A172 (cell line): ENCODE data around the gene BSDC1. TPM values are rescaled to one million over a fixed set of nuclear protein-coding genes. Genes with fewer than 3 reads are reported as not detected.
A peak's percentile ranks its signal among the peaks of the same experiment; 100 is the strongest.

Experiments used
- DNase-seq: peaks from one replicate; pipeline ENCODE4 v3.0.0-alpha.2; 2015; ENCODE audit warnings: low spot score
- total RNA-seq: library from RNA; depleted of rRNA; stranded (reverse); fragments of >200 nt; shearing (Covaris generic); gene quantifications from 2 replicates; pipeline ENCODE4 v1.2.3, GENCODE V29; 2014

BSDC1 gene
- total RNA-seq, 1 experiment from 2014 or later: 40.6 TPM

GRCh38 chr1:32394890-32395432 lies 720 bp upstream of the BSDC1 start:
- no peak for DNase-seq

DNA sequence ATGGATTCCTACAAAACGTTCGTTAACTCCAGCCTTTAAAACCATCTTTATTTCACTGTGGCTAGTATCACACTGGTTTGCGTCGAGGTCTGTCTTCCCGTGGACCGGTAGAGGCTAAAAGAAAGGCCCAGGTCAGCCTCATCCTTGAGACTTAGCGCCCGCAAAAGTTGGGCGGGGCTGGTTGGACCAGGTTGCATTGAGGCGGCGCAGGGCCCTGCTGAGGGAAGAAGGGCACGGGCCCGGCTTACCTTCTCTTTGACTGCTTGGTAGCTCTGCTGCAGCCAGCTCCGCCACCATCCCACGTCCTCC lies 455 bp downstream of the BSDC1 start:
- DNase-seq: peak; percentile 32

DNA sequence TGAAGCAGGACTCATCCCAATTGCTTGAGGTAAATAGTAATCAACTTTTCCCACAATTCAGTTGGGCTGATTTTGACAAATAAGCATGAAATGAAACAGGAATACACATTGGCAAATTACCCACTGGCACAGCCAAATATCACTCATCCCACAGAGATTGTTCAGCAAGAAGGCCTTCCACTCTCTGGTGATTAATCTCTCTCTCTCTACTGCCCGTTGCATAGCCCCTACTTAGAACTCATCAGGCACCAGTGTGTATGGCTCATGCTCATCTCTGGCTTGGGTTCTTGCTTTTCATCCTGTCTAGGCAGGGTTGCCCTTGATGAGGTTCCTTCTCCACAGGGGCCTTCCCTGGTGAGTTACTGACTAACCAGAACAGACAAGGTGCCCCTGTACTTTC lies 1.1 kb downstream of the BSDC1 start:
- no peak for DNase-seq

DNA sequence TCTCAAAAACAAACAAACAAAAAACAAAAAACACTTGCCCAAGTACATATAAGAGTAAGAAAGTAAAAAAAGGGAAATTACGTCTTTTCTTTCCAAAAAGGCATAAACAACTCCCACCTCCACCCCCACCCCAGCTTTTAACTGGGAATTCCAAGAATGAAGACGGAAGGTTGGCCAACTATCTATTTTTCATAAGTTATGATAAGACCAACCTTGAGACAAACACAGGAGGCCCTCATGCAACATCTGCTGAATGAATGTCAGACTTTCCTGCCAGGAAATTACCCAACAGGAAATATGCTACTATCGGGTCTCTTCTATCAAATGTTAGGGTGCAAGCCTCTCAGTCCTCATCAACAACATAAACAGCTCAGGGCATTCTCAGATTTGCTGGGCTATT lies 1.9 kb downstream of the BSDC1 start:
- no peak for DNase-seq

DNA sequence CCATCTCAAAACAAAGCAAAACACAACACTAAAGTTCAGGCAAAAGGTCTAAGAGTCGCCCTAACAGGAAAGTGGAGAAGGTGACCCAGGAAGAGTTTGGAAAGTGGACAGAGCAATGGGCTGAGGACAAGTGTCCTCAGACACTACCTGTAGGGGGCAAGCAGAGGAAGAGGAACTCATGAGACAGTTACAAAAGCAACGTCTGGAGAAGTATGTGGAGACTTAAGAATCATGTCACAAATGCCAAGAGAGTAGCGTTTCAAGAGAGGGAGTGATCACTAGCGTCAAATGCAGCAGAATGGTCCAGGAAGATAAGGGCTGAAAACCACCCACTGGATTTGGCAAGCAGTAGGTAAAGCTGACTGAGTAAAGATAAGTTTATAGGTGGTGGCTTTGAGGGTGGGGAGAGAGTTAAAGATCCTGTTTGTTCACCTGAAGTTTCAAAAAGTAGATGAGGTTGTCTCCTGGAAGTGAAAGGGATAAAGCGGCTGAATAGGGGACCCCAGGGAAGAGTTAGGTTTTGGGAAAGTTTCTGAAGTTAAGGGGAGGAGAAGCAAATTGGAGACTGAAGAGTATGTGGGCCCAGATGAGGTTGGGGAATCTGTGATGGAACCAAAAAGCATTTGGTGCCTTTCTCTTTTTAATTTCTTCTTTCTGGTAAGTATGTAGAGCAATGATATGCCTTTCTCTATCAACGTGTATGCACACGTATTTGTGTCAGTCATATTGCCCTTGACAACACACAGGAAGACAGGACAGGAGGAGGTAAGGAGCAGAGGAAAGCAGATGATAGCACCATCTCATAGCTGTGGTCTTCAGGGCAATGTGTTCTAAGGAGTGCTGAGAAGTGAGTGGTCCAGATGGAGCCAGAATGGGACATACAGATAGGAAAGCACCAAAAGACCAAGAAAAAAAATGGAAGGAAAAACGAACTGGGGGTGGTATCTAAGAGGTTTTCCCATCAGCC lies 3.1 kb downstream of the BSDC1 start:
- DNase-seq: no peak

DNA sequence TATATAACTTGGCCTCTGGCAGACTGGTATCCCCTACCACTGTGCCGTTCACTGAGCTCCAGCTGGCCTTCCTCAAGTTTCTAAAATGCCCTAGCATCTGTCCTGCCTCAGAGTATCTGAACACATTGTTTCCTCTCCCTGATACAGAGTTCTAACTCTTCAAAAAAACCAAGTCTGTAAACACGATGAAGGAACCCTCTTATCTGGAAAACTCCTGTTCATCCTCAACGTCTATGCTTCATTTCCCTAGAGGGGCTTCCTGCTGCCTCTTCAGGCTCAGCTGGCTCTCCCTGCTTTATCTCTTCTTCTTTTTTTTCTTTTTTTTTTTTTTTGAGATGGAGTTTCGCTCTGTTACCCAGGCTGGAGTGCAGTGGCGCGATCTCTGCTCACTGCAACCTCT lies 5.6 kb downstream of the BSDC1 start:
- no peak for DNase-seq

DNA sequence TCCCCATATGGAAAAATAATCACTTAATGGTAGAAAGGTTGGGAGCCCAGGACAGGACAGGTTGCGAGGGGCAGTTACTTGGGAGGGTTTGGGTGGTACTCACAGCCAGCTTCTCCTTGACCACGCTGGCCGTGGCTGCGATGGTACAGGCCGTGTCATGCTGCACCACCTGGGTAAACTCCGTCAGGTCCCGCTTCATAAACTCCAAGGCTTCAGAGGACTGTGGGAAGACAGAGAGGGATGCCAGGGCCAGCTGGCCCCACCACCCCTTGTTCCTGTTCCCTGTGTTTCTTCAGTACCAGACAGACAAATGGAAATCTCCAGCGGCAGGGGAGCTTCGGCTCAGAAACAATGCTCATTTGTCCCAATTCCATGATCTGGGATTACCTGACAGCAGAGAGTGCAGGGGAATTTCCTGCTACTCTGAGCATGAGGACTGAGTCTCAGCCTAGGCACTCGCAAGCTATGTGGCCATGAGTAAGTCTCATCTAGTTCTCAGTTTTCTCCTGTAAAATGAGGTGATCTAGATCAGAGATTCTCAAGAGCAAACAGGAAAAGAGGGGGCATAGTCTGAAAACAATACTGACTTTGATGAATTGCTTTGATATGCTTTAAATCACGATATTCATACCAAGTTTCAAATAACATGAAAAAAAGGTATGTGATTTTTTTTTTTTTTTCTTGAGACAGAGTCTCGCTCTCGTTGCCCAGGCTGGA lies 7.4 kb downstream of the BSDC1 start:
- DNase-seq: no peak

- no peak for DNase-seq
Measured at GRCh38 chr1:32380057-32380456, 14.2 kb downstream of the BSDC1 start.

GRCh38 chr1:32377541-32378220 lies 16.6 kb downstream of the BSDC1 start:
- no peak for DNase-seq

DNA sequence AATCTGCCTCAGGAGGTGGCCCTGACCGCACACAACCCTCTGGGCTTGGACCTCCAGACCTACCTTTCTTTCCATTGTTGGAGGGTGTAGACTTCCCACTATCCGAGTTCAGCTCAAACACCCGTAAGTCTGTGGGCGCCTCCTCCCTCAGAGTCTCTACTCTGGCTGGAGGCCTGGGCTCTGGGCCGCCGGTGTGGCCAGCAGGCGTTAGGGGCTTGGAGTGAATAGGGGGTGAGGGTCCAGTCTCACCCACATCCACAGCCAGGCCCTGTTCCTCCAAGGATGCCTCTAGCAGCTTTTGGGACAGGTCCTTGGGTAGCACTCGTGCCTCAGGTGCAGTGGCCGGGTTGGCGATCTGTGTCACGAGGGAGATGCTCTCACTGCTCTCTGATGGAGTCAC lies 18.0 kb downstream of the BSDC1 start:
- no peak for DNase-seq

DNA sequence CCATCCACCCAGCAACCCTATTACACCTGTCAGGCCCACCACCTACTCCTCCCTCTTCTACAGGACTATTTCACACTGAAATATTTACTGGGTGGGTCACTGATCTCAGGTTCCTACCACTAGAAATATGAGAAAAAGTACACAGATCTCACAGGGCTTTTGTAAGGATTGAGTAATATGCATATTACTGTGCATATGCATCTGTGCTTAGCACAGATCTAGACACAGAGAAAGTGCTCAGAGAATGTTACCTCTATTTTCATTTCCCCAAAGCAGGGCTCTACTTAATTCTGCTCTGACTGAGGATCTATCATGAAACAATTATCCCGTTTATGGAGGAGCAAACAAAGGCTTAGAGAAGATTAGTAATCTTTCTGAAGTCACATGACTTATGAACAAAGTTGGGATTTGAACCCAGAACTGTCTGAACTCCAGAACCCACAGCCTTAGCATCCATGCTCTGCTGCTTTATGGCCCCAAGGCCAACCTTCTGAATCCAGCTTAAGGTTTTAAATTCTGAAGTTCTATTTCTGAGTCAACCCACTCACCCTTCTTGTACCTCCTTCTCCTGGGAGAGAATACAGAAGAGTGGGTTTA lies 20.1 kb downstream of the BSDC1 start:
- DNase-seq: no peak

- DNase-seq: no peak
Measured at GRCh38 chr1:32372149-32372756, 22.0 kb downstream of the BSDC1 start.

DNA sequence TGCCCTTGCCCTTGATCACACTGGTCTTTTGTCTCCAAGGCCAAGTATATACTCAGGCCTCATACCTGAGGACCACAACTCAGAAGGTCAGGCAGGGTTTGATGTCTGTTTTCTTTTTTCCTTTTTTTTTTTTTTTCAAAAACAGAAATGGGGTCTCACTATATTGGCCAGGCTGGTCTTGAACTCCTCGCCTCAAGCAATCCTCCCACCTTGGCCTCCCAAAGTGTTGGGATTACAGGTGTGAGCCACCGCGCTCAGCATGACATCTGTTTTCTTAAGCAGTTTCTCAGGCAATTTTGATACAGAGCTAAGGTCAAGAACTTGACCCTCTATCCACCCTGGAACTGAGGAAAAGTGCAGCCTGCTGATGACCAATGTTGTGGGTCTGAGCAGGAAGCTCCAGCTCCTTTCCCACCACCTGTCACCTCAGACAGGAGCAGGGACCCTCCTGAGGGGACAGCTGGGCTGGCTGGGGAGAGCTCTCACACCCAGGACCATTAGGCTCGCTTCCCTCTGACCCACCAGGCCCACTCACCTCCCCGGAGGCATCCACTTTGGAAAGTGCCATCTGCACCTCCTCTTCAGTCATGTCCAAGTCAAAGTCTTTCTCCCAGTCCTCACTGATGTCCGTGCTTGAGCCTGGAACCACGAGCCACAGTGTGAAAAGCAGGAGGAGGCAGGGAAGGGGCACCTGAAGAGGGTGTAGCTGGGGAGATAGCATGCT lies 26.2 kb downstream of the BSDC1 start:
- no peak for DNase-seq

- no peak for DNase-seq
Measured at GRCh38 chr1:32365445-32365844, 28.8 kb downstream of the BSDC1 start.

- DNase-seq: no peak
Measured at GRCh38 chr1:32364836-32365235, 29.4 kb downstream of the BSDC1 start.

DNA sequence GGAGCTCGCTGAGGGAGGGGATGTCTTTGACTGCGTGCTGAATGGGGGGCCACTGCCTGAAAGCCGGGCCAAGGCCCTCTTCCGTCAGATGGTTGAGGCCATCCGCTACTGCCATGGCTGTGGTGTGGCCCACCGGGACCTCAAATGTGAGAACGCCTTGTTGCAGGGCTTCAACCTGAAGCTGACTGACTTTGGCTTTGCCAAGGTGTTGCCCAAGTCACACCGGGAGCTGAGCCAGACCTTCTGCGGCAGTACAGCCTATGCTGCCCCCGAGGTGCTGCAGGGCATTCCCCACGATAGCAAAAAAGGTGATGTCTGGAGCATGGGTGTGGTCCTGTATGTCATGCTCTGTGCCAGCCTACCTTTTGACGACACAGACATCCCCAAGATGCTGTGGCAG lies 30.5 kb downstream of the BSDC1 start:
- no peak for DNase-seq

DNA sequence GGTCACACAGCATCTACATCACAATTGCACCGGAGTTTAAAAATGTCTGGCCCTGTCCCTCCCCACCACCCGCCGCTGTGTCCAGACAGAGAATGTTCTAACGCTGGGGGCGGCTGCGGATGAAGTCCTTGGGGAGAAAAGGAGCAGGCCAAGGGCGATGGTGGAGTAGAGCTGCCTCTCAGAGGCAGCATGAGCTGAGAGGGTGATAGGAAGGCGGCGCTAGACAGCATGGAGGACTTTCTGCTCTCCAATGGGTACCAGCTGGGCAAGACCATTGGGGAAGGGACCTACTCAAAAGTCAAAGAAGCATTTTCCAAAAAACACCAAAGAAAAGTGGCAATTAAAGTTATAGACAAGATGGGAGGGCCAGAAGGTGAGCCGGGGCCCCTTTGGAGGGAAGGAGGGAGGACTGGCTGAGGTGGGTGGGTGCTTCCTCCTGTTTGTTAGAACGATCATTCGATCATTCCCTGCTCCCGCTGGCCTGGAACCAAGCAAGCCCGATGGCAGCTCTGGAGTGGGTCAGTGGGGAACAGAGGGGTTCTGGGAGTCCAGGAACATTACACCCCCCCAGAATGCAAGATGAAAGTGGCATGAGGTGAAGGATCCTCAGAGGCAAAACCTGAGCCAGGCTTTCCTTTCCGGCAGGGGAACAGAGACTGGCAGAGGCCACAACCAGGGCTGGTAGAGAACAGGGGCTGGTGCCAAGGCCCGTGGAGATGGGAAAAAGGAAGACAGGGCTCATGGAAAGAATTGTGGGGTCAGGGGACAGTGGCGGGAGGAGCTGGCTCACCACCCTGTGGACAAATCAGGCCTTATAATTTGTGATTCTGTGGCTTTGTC lies 31.5 kb downstream of the BSDC1 start, which contains the start of the genes FAM229A and TSSK3:
Gene FAM229A (minus strand): TSS at position 12 of the 840 bp plus-strand sequence. CDS start 394 bp downstream, outside the sequence.
Gene TSSK3 (plus strand): TSS at position 66 of the 840 bp plus-strand sequence. CDS start 163 bp downstream, at position 229.
- no peak for DNase-seq

DNA sequence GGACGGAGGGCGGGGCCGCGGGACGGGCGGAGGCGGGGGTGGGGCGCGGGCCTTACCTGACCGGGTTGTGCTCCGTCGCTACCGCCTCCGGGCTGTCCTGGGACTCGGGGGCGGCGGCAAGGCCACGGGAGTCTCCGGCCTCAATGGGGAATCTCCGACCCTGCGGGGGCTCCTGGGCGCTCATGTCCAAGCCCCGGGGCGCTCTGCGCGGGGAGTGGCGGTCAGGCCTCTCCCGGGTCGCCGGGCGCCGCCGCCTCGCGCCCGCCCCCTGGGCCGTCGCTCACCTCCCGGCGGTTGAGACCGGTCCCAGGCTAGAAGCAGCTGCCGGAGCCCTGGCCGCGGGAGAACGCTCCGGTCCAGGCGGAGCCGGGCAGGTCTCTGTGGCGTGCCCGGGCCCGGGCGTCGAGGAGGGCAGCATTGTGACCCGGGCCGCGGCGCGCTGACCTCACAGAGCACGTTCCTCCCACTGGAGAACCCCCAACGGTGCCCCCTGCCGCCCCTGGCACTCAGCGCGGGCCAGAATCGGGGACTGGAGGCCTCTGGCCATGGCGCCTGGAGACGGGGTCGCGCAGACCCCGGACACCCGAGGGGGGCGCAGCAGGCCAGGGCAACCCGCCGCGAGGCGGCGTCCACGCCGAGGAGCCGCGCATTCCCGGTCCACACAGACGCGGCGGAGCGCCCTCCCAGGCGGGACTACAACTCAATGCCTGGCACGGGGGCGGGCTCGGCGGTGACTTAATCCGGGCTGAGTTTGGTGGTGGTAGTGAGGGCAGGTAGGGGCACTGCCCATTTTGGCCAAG lies 32.4 kb downstream of the BSDC1 start:
- DNase-seq: no peak

- DNase-seq: no peak
Measured at GRCh38 chr1:32361308-32361673, 33.0 kb downstream of the BSDC1 start.
